HG03139 (cell line): Measurements from ENCODE around the gene PURA.

Experiments
- ATAC-seq: cut with Tn5 transposase; IDR thresholded peaks from one replicate; pipeline ENCODE4 v1.9.1; 2021; ENCODE audit not compliant: unreplicated experiment

Gene PURA

DNA sequence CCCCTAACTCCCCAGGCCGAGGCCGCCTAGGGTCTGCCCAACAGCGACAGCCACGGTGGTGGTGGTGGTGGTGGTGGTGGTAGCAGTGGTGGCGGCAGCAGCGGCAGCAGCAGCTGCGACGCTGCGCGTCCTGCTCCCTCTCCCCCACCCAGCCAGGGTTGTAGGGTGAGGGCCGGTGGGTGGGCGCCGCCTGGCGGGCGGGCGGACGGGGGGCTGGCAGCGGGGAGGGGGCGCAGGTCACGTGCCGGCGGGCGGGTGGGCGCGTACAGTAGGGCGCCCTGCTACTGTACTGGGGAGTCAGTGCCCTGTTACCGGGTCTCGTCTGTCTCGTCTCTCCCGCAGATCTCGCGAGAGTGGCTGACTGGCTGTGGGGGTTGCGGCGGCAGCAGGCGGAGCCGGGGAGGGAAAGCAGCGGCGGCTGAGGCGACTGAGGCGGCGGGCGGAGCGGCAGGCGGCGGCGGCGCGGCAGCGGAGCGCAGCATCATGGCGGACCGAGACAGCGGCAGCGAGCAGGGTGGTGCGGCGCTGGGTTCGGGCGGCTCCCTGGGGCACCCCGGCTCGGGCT lies at the start of gene PURA:
Gene PURA, plus strand, starts transcription at position 411 of the 565 bp plus-strand sequence. Its CDS starts 73 bp downstream, at position 484.
- ATAC-seq = peak; percentile 89

DNA sequence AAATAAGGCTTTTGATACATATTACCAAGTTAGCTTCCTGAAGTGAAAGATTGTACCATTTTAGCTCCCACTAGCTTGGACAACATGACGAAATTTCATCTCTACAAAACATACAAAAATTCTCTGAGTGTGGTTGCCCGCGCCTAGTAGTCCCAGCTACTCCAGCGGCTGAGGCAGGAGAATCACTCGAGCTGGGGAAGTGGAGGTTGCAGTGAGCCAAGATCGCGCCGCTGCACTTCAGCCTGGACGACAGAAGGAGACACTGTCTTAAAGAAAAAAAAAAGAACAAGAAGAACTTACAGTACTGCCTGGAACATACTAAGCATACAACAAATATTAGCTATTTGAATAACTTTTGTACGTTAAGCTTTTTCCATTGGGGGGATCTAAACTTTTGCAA lies 41.1 kb upstream of the PURA start:
- no peak for ATAC-seq

DNA sequence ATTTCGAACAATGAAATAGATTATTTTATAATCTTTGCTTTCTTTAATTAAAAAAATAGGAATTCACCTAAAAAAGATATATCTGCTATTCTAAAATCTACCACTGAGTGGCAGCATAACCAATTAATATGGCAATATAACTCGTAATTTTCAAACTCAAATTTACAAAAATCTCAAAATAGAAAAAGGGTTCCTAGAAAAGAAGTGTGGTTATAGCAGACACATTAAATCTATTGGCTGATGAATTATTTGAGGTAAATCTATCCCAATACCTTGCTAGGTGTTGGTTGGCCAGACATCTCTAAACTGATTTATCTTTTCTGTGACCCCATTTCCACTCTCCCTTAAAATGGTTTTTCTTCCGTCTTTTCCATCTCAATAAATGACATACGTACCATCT lies 40.6 kb upstream of the PURA start:
- ATAC-seq = no peak

DNA sequence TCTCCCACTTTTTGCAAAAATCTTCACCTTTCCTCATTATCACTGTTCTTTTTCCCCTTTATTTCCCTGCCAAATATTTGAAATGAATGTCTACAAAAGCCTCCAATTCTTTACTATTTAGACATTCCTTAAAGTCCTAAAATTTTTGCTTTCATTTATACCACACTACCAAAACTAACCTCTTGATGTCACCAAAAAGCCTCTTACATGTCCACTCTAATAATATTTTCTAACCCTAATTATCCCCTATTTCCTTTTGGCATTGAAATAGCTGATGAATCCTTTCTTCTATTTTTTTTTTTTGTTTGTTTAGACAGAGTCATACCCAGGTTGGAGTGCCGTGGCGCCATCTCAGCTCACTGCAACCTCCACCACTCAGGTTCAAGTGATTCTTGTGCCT lies 38.5 kb upstream of the PURA start:
- no peak for ATAC-seq

DNA sequence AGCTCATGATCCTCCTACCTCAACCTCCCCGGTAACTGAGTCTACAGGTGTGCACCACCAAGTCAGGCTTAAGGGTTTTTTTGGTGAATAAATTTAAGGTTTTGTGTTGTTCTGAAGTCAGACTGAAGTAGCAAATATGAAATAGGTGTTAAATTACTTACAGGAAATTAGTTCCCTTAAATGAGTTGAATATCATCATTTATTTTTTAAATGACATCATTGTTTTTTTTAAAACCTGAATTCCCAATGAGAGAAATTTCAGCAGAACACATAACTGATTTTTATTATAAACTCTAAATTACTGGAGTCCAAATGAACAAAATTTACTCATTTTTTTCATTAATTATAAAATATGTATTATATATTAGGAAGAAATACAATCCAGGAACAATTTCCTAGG lies 37.8 kb upstream of the PURA start:
- ATAC-seq = no peak

DNA sequence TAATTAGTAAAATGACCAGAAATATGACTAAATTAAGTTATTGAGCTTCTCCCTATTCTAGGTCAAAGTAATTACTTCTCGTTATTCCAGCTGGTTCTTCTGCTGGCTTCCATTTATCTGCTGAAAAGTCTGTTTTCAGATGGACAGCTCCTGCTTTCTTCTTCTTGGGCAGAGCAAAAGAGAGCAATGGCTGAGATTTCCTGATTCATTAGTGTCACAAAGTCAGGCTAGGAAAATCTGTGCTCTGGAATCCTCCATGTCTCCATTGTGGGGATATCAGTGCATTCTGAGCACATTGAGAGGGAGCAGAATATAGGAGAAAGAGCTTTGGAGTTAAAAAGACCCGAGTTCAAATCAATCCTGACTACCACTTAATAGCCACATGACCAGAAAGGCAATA lies 37.1 kb upstream of the PURA start:
- no peak for ATAC-seq

DNA sequence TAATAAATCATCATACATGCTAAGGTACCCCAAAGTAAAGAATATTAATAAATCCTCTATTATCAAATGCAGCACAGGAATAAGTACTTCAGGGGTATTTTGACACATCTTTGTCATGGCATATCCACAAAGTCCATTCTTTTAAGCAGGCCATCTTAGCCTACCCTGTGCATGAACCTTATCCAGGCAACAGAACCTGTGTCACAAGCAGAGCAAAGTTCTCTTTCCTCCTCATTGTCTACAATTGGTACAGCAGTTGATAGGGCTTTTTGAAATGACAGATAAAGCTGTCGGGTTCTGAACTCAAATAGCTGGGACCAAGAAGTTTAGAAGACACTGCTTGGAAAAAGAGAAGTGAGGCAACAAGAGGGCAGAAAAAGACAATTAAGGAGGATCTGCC lies 30.8 kb upstream of the PURA start:
- ATAC-seq = no peak

DNA sequence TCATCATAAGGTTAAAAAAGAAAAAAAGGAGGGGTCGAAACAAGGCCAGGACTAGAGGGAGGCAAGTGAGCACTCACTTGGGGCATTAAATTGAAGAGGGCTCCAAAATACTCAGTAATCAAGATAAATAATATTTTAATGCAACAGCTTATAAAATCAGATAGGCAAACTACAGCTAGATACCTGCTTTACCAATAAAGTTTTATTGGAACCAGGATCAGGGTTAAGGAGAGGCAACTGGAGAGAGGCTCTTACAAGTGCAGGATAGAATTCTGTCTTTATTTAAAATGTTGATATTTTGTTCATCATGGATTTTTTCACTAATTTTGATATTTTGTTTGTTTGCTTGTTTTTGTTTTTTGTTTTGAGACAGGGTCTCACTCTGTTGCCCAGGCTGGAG lies 30.3 kb upstream of the PURA start:
- no peak for ATAC-seq

DNA sequence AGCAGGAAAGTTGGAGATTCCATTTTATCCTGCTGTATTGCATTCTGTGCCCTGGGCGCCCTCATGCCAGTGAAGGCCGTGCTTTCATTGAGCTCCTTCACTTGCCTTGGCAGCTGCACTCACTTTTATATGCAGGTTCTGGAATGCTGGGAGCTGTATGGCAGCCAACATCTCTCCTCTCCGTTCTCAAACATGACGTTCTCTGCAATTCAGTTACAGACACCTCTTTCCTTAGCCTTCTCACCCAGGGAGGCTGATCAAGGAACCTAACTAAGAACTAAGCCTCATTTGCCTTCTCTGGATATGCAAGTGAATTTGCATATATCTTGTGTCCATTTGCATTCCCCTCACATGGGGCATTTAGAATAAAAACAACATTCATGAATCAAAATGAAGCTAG lies 29.4 kb upstream of the PURA start:
- ATAC-seq = no peak

DNA sequence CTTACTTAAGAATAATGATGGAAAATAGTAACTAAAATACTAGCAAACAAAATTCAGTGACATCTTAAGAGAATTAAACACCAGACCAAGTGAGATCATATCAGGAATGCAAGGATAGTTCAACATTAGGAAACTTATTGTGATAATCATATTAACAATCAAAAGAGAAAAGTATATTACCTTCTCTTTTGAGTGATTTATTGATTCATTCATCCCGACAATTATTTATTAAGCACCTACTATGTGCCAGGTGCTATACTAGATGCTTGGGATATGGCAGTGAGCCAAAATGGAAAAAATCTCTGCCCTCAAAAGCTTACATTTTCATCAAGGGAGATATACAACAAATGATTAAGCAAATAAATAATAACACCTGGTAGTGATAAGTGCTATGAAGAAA lies 23.7 kb upstream of the PURA start:
- no peak for ATAC-seq

DNA sequence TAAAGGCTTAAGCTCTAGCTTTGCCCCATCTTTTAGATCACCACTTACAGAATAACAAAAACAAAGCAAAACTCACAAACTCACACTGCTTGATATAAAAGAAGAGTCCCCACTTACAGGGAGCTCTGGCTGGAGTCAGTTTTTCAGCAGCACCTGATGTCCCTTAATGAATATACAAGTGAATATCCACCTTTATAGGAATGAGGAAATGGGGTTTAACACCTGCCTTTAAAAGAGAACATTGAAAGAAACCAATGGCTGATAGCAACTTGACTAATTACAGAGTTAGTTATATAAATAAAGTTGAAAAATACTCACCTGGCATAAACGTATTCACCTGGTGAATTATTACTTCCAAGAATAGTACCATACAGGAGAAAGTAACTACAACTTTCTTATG lies 20.7 kb upstream of the PURA start:
- ATAC-seq = no peak

DNA sequence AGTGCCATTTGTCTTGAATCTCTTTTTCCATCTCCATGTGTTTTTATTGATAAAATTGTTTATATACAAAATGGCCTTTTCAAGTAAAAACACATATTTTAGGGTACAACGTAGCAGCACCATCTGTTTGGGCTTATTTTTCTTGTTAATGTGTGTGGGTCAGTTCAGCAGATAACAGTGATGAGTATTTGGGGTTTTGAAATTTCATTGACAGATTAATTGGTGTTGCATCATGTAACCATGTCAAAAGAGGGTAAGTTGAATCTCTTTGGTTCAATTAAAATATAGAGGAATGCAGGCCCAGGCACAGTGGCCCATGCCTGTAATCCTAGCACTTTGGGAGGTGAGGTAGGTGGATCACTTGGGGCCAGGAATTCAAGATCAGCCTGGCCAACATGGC lies 20.0 kb upstream of the PURA start:
- no peak for ATAC-seq

DNA sequence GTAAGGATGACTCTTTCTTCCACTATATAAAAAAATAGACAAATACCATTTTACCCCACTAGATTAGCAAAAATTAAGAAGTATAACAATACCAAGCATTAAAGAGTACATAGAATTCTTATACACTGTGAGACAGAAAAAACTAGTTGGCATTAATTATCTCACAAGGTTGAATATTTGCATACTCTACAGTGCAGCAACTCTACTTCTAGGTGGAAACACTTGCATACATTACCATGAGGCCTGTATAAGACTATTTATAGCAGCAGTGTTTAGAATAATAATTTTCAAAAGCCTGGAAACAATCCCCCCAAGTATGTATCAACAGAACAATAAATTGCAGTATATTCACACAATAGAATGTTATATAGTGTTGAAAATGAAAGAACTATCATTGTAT lies 19.0 kb upstream of the PURA start:
- no peak for ATAC-seq

DNA sequence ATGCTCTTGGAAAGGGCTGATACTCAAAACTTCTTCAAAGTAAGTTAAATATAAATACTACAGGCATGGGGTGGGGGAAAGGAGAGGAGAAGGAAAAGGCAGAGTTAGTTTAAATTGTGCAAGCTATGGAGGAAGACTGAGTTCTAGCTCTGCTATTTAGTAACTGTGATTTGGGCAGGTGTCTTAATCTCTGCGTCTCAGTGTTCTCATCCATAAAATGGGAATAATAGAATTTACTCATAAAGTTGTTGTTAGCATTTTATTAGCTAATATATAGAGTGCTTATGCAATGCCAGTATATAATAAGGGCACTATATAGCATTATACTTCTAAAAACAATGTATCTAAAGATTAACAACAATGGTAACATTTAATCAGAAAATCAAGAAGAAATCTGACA lies 12.7 kb upstream of the PURA start:
- ATAC-seq = no peak

DNA sequence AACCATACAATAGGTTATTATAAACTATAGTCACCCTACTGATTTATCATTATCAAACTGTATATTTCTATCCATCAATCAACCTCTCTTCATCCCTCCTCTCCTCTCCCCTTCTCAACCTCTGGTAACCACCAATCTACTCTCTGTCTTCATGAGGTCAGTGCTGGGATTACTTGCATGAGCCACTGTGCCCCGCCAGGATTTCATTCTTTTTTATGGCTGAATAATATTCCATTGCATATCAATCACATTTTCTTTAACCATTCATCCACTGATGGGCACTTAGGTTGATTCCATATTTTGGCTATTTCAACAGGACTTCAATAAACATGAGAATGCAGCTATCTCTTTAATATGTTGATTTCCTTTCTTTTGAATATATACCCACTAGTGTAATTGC lies 10.8 kb upstream of the PURA start:
- no peak for ATAC-seq

DNA sequence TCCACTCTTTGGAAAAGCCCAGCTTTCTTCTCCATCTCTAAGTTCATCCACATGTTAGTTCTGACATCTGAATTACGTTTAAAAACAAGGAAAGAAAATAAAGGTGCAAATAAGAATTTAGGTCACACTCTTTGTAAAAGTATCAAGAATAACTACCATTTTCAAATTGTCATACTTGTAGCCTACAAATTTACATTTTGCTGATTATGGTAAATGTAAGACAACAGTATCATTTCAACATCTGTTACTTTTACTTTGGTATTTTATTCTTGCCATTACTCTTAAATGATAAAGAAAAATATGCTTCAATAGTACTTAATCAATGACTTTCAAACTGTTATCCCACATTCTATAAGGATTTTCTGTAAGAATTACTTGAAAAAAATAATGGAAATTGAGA lies 9.8 kb upstream of the PURA start:
- no peak for ATAC-seq

DNA sequence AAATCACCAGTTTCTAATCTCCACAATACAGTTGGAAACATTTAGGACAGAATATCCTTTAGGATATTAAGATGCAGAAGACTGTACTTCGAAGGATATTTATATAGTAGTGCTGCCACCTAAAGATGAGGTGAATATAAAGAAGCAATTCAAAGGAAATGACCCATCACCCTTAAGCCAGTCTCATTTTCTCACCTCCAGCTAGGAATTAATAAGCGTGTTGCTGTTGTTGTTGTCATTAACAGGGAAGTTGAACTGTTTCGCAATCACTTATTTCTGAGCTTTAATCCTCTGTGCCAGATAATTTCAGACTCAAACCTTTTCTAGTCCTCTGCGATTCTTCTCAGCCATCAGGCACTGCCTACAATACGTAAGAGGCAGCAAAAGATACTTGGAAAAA lies 7.8 kb upstream of the PURA start:
- ATAC-seq = no peak

DNA sequence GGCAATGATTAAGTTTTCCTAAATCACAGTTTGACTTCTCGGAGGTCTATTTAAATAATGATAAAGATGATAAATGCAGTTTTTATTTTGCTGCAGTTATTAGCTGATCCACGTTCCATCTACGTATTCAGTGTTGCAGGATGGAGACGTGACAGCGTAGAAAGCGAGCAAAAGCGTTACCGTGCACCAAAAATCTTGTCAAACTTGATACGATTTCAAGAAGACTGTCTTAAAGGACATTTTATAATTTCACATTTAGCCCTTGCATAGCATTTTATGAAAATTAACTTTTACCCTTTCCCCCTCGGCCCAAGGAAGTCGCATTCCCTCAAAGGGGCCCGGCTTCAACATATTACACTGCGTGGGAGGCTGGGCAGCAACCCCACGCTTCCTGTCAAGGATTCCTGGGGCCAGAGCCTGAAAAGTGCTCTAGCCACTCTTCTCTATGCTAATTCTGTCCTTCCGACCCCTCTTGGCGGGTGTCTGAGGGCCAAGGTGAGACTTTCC lies 7.1 kb upstream of the PURA start:
- peak; percentile 4 for ATAC-seq

DNA sequence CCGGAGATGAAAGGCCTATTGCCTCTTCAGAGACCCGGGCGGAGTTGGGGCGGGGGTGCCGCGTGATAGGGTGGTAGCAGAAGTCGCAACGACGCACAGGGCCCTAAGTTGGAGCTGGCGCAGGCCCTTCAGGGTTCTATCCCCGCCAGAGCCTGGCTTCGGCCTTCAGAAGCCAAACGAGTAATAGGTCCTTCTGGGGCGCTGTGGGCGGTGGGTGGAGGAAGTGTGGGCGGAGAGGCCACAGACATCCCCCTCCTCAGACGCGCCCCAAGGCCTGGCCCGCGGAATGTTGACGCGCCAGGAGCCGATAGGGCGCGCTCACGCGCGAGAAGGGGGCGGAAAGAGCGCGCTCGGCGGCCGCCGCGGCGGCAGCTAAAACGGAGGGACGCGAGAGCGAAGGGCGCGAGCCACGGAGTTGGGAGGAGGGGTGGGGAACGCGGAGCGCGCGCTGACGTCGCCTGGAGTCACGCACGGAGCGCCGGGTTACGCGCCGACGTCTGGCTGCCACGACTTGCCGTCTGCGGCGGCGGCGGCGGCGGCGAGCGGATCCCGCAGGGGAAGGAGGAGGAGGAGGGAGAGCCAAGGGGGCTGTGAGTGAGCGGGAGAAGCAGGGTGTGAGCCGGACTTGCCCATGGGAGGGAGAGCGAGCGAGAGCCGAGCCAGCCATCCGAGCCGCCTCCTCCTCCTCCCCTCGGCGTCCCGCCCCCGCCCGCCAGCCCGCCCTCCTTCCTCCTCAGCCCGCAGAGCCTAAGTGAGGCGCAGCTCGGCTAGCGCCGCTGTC lies 6.4 kb upstream of the PURA start:
- peak; percentile 85 for ATAC-seq

DNA sequence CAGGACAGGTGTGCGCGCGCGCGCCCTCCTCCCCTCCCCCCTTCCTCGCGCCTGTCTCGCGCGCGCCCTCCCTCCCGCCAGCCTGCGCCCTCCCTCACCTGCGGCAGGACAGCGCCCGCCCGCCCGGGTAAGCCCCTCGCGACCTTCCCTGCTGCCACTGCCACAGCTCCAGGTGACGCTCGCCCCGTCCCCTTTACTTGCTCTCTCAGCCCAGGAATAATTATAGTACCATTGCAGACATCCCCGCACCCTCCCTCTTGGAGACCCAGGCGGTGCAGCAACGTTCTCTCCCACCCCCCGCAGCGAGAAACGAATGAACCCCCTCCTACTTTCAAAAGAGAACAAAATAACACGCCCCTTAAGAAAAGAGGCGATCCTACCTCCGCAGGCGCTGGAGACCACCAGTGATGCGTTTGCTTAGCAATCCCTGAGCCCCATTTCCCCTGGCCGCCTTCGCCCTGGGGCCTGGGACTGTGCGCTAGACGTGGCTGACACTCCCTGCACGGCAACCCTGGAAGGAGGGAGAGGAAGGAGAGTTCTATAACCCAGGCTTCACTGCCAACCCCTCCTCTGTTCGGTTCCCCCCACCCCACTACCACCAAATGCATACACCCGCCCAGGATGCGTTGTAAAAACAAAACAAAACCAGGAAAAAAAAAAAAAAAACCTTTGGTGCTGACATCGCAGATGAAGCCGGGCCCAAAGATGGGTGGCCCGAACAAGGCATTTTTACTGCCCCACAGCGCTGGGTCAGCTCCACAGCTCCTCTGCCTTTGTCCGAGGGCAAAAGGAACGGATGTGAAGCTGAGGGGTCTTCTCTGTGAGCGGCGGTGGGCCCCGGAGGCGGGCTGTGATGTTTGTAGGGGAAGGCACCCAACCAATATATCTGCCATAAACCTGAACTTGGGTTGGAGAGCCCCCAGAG lies 5.6 kb upstream of the PURA start:
- ATAC-seq = no peak

DNA sequence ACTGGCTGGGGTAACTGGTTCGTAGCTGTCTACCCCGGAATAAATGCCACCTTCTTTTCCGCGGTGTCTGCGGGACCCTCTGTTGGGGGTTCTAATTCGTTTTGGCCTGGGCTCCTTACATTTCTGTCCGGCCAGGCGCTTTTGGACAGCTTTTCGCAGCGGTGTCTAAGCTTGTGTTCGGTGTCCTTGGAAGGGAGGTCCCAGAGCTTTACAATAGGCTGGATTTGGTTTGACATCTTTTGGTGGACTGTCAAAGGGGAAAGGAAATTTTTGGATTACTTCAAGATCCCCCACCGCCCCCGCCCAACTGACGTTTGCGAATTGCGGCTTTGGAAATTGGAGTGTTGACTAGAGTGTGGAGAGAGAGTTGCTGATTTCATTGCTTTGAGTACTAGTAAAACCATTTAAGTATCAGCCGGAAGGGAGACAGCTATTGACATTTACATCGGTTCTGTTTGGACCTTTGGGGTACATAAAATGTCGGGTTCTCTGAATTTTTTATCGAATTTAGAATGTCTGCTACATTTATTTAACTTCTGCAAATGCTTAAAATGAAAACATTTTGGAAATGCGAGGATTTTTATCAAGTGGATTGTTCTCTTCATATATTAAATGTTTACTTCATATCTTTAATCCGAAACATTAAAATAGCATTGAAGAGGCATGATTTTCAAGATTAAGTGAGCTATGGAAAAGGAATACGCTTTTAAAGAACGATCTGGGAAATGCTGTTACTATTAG lies 4.7 kb upstream of the PURA start:
- ATAC-seq = no peak
